NCI-H2196 (cell line): ENCODE data around the gene SERINC2.
"Not testable (repeated sequence)": the region's sequence is repeated elsewhere in the genome, so short reads cannot be mapped to it uniquely, and the experiment has no call there.

ENCODE experiments used
- DNase-seq: peaks from one replicate; lab custom pipeline; 2025; ENCODE audit not compliant: unreplicated experiment; lab: John Stamatoyannopoulos, UW

Gene SERINC2

DNA sequence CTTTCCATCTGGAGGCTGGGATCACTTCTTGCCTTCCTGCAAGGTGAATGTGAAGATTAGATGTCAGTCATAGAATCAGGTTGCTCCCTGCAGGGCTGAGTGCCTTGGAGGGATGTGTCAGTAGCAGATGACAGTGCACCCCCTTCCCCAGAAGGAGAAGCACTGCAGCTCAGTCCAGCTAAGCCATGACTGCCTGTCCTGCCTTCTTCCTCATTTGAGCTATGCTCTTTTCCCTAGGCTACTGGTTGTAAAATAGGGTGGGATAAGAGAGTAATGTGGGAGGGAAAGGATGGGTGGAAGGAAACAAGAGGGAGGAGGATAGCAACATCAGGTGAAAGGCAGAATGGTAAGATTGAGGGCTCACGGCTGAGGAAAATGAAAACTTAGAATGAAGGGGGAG is 29.0 kb upstream of the SERINC2 start:
- no peak for DNase-seq

DNA sequence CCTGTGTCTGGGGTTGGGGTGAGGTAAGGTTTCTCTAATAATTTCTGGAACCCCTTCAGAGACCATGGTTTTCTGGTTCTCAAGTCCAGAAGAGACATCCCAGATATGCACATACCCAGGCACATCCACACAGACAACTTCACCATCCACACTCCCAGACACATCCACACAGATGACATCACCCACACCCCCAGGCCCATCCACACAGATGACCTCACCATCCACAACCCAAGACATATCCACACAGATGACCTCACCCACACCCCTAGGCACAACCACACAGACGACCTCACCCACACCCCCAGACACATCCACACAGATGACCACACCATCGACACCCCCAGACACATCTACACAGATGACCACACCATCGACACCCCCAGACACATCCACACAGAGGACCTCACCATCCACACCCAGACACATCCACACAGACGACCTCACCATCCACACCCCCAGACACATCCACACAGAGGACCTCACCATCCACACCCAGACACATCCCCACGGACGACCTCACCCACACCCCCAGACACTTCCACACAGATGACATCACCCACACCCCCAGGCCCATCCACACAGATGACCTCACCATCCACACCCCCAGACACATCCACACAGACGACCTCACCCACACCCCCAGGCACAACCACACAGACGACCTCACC is 26.3 kb upstream of the SERINC2 start:
- DNase-seq: not testable (repeated sequence)

DNA sequence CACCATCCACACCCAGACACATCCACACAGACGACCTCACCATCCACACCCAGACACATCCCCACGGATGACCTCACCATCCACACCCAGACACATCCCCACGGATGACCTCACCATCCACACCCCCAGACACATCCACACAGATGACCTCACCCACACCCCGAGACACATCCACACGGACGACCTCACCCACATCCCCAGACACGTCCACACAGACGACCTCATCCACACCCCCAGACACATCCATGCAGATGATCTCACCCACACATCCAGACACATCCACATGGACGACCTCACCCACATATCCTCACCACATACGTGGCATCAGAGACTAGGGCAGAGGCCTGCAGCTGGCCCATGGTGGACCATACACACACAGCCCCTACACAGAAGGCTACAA is 25.4 kb upstream of the SERINC2 start:
- DNase-seq: no peak

DNA sequence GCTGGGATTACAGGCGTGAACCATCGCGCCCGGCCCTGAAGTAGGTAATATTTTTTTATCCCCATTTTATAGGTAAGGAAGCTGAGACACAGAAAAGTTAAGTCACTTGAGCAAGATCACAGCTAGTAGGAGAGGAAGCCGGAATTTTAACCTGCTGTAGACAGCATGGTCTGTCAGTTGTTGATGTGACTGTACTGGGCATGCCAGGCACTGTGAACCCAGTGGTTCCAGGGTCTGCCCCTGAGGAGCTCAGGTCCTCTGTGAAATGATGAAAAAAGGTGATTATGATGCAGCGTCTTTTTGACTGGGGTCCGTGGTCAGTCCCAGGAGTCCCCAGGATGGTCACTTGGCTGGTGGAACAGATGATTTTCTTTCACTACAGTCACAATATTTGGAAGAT is 23.4 kb upstream of the SERINC2 start:
- DNase-seq: no peak

DNA sequence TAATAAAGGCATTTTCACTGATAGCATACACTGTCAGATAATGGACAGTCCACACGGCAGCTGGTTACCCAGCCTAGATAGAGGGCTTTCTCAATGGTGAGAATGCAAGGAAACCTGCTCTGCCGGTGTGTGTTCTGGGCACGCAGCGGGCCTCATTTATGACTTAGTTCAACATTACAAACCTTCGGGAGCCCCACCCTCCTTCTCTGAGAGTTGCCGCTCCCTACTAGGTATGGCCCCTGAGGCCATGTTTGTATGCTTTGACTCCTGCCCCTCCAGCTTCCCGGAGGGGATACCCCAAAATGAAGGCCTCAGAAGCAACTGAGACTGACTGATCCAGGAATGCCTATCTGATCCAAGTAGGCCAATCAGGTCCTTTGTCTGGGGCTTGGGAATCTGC is 22.9 kb upstream of the SERINC2 start:
- DNase-seq: no peak

DNA sequence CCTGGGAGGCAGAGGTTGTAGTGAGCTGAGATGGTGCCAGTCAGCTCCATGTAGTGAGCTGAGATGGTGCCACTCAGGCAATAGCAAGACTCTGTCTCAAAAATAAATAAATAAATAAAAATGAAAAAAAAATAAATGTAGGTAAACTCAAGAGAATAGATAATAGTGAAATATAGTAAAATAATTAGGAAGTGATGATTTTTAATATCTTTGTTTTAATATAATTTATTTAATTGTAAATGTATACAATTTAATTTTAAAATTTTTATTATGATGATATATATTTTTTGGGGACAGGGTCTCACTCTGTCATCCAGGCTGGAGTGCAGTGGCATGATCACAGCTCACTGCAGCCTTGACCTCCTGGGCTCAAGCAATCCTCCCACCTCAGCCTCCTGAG is 19.6 kb upstream of the SERINC2 start:
- DNase-seq: no peak

DNA sequence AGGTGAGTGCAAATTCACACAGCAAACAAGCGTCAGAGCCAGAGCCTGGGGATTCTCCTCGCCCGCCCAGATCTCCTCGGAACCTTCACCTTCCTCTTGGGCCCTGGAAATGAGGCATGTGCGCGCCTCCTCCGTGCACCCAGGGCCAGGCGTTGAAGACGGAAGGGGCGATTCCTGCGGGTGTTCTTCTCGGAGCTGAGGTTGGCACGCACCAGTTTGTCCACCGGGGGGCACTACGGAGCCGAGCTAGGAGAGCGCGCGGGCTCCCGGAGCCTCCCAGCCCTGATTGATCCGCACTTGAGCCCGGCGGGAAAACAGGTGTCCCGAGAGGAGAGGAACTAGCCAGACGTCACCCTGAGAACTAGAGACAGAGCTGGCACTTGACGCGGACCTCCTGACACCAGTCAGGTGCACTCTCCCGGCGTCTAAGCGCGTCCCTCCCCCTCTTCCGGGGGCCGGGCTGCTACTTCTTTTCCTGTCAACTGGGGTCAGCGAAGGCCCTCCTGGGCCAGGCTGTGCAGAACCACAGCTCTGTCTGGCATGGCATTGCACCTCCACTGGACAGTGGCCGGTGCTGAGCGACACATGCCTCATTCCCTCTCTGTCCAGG is 18.3 kb upstream of the SERINC2 start:
- peak; percentile 98 for DNase-seq

DNA sequence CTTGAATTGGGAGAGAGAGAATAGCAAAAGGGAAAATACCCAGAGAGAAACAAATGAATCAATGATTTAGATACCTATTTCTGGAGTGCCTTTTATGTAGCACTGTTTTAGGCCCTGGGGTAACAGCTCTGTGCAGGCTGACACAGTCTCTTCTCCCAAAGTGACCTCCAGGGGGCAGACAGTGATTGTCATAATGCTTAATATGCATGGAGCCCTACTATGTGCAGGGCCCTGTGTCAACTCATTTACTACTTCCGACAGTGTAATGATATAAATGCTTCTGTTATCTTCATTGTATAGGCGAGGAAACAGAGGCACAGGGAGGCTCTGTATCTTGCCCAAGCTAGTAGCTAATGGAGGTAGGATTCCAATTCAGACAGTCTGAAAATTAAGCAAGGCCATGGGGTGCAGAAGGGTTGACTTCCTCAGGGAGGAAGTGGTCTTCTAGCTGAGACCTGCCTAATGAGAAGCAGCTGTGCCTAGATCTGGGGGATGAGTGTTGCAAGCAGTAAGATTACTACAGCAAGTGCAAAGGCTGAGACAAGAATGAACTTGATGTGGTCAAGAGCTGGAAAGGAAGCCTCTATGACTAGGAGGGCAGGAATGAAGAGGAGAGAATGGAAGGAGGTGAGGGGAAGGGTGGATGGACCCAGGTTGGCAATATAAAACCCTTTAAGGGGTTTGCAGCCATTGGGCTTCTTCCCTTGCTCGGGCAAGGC is 16.2 kb upstream of the SERINC2 start:
- no peak for DNase-seq

DNA sequence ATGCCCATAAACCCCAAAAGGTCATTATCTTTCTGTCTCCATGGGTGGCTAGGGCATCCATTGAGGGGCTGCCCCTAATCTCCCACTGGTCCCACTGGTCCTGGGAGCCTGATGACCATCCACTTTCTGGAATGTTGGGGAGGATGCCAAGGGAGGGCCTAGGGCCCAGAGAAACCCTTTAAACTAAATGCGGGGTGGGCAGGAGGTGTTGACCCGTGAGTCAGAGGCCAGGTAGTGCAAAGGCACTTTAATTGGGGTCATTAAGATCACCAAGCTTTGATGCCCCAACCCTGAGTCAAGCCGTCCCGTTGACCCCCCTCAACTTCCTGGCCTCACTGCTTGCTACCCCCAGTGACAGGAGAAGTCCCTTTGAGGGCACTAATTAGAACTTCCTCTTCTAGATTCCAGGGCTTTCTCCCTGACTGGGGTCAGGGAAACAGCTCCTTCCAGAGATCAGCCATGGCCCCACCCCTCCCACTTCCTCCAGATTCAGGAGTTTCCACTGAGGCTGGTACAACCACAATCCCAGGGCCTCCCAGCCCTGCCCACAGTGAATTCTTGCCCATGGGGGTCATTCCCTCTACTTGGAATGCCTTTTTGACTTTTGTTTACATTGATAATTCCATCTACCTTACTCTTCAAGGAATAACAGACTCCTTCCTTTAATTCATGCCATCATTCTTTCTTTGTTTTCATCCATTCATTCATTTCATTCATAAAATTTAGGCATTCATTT is 15.5 kb upstream of the SERINC2 start:
- DNase-seq: no peak

DNA sequence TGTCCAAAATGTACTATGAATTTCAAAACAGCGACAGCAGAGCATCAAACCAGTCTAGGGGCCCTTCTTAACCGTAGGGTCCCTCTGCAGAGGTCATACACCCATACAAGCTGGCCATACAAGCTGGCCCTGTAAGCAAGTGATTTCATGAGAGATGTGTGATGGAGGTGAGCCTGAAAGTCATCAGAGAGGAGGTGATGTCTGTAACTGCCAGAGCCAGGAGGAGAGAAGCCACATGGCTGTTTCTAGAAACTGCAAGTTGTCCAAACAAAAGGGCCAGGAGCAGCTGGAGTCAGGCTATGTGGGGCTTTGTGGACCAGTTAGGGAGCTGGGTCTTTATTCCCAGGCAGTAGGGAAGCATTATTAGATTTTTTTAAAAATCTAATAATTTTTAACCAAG is 14.8 kb upstream of the SERINC2 start:
- DNase-seq: no peak

DNA sequence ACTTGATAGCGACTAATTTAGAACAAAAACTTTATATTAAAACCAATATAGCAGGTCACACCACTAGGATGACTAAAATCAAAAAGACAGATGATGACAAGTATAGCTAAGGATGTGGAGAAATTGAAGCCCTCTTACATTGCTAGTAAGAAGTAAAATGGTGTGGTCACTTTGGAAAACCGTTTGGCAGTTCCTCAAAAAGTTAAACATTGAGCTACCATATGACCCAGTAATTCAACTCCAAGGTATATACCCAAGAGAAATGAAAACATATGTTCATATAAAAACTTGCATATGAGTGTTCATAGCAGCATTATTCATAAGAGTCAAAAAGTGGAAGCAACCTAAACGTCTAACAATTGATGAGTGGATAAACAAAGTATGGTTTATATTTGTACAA is 13.0 kb upstream of the SERINC2 start:
- DNase-seq: no peak

DNA sequence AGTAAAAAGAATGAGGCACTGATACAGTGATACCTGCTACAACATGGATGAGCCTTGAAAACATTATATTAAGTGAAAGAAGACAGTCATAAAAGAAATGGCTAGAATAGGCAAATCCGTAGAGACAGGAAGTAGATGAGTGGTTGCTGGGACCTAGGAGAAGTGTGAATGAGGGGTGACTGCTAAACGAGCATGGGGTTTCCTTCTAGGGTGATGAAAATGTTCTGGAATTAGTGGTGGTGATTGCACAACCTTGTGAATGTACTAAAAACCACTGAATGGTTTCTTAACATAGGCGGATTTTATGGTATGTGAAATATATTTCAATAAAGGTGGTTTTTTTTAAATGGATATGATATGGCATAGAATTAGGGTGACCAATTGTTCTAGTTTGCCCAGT is 12.6 kb upstream of the SERINC2 start:
- no peak for DNase-seq

DNA sequence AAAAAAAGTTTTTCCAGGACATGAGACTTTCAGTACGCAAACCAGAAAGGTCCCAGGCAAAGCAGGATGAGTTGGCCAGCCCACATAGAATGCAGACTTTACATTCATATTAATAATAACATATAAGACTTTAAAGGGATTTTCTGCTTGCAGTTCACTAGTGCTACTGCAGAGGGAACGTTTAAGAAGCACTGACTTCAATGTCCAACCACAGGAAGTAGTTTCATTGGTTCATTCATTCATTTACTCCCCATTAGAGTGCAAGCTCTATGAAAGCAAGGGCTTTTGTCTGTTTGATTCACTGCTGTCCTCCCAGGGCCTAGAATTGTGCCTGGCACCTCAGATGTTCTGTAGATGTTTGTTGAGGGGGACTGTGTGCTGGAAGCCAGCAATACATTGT is 11.8 kb upstream of the SERINC2 start:
- no peak for DNase-seq

DNA sequence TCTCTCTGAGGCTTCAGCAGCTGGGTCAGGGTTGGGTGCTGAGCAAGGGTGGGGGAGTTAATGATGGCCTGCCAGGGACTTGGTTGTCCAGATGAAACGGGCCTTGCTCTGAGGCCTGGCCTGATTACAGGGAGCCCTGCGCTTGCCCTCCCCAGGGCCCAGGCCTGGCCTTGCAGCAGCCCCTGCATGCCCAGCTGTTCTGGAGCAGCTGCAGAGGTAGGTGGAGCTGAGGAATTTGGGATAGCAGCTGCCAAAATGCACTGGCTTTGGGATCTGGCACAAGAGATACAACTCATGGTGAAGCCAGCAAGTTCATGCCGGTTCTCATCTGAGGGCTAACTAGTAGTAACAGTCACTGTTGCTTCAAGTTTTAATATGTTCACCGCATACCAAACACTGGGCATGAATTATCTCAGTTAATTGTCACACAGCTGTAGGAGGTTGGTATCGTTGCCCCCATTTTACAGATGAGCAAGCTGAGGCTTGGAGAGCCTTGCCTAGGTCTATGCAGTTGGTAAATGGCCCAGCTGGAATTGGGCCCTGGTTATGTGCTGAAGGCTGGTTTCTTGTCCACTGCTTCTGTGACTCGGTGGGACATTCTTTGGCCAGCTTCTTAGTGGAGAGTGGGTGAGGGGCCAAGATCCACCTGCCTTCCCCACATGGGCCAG is 7.3 kb upstream of the SERINC2 start:
- no peak for DNase-seq

DNA sequence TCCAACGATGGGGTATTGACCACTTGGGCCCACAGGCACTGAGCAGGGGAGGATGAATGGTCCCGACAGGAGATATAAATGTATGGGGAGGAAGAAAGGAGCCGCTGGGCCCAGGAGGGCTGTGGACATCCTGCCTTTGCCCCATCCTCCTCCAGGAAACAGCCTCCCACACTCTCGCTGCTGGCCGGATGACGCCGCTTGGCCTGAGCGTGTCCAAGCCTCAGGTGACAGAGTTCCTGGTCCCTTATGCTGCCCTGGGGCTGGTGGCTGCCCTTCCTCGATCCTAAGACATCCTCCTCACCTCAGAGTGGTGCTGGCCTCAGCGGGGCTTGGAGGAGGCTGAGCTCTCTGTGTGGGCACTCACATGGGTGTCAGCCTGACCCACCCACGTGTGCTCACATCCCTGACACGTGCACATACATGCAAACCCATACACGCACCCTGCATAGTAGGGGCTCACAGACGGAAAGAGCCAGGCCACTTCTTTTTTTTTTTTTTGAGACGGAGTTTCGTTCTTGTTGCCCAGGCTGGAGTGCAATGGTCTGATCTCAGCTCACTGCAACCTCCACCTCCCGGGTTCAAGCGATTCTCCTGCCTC is 5.9 kb upstream of the SERINC2 start:
- DNase-seq: no peak

DNA sequence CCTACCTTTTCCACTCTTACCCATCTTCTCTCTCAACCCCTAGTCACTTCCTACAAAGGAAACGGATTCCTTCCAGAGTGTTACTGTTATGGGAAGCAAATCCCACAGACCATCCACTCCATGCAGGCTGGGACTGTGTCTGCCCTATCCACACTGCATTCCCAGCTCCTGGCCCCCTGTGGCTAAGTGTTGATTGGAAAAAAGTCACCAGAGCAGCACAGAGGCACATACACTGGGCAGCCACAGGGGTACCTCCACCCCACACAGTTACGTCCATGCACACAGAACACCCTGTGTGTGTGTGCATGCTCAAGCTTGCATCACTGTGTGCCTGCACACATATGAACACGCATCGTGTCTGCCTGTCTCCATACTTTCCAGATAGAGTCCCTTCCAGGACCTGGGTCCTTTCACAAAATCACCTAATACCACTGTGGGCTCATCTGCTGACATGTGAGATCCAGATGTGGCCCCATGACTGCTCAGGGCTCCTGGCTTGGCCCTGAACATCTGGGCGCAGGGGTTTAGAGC is 4.2 kb upstream of the SERINC2 start:
- DNase-seq: no peak

DNA sequence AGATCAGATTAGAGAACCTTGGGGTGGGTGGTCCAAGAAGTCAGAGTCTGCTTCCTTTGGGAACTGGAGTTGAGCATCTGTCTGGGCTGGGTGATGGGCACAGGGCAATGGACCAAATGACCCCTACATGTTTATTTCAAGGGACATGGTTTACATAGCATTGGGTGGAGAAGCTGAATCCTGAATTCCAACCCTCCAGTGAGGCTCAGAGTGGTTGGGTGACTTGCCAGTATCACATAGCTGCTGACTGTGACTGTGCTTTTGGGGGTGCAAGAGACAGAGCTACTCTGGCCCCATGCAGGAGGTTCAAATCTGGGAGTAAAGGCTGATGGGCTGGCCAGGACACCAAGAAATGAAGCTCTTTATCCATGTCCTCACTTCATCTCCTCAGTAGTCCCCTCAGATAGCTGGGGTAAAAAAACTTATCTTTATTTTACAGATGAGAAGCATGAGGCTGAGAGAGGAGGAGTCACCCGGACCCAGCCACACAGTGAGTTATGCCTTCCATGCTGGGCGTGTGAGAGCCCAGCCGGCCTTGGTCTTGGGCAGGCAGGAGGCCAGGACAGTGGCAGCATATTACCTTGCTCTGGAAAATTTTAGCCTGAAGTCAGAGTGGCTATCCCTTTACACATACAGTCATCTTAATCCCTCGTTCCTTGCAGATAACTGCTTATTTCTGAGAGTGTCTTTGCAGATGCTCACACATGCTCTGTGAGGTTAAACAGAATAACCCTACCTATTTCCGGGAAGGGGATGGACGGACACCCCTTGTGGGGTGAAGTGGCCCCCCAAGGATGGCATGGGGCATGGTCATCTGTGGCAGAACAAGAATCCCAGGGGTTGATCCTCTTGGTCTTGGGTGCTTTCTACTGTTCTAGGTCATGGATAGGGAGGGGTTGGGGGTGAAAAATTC is 2.8 kb upstream of the SERINC2 start:
- DNase-seq: no peak

DNA sequence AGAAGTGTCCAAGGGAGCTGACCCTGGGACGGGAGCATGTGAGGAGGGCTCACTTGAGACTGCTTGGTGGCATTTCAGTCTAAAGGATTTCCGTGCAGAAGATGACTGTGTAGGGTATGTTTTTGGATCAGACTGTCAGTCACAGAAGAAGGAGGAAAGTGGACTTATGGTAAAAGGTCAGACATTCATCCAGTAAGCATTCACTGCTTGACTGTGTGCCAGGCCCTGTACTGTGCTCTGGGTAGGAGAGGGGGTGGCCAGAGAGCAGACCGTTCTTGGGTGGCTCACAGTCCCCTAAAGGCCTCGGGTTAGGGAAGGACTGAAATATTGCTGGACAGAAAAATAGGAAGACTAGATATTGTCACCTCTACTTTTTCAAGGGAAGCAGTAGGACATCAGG is 2.1 kb upstream of the SERINC2 start:
- DNase-seq: no peak

DNA sequence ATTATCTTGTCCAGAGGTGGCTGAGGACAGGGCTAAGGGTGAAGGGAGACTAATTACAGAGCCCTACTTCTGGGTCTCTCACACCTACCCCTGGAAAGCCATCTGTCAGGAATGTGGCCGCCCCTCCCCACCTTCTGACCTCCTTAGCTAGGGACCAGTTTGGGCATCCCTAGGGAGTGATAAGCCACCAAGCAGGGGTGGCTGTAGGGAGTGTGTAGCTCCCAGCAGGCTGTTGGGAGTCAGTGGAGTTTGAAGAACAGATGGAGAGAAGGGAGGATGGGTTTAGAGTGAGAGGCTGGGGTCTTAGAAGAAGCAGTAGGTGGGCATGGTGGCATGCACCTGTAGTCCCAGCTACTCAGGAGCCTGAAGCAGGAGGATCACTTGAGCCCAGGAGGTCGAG is 808 bp upstream of the SERINC2 start:
- no peak for DNase-seq
